Measurements from ENCODE around the gene WIPF2. TPM values are rescaled to one million over a fixed set of nuclear protein-coding genes. Genes with fewer than 3 reads are reported as not detected.

The WIPF2 gene
- total RNA-seq, 1 experiment from 2014 or later = 9.7 TPM

- DNase-seq (ENCODE audit: low spot score) = no peak
- in situ Hi-C loops (cut with HindIII; ENCODE audit: low sequenced_read_pairs) = loop anchor here (25.0 kb wide), 1 partner anchor 245 kb away; the partner anchor contains the start of genes MED24 and THRA
Measured at GRCh38 chr17:40307740-40308239, 88.7 kb downstream of the WIPF2 start.

- peak; percentile 93 for DNase-seq (ENCODE audit: low spot score)
- in situ Hi-C loops (cut with HindIII; ENCODE audit: low sequenced_read_pairs) = loop anchor here (25.0 kb wide), 1 partner anchor 247 kb away; the partner anchor contains the start of genes MED24 and THRA
Measured at GRCh38 chr17:40309031-40309948, 90.2 kb downstream of the WIPF2 start, which contains the start of gene RARA. RARA (plus strand) TSS chr17:40309180; CDS start chr17:40331219, 22,039 bp downstream.

GRCh38 chr17:40309949-40310510 is 90.9 kb downstream of the WIPF2 start:
- in situ Hi-C loops (cut with HindIII; ENCODE audit: low sequenced_read_pairs) = loop anchor here (25.0 kb wide), 1 partner anchor 248 kb away; the partner anchor contains the start of genes MED24 and THRA
- DNase-seq (ENCODE audit: low spot score) = peak; percentile 89

- DNase-seq (ENCODE audit: low spot score) = peak; percentile 94
- in situ Hi-C loops (cut with HindIII; ENCODE audit: low sequenced_read_pairs) = loop anchor here (25.0 kb wide), 1 partner anchor 249 kb away; the partner anchor contains the start of genes MED24 and THRA
Measured at GRCh38 chr17:40310882-40311391, 91.8 kb downstream of the WIPF2 start.

- in situ Hi-C loops (cut with HindIII; ENCODE audit: low sequenced_read_pairs) = loop anchor here (25.0 kb wide), 1 partner anchor 249 kb away; the partner anchor contains the start of genes MED24 and THRA
- DNase-seq (ENCODE audit: low spot score) = peak; percentile 59
Measured at GRCh38 chr17:40311575-40311974, 92.5 kb downstream of the WIPF2 start.

- in situ Hi-C loops (cut with HindIII; ENCODE audit: low sequenced_read_pairs) = loop anchor here (25.0 kb wide), 1 partner anchor 250 kb away; the partner anchor contains the start of genes MED24 and THRA
- peak; percentile 68 for DNase-seq (ENCODE audit: low spot score)
Measured at GRCh38 chr17:40312131-40312731, 93.1 kb downstream of the WIPF2 start.

- in situ Hi-C loops (cut with HindIII; ENCODE audit: low sequenced_read_pairs) = loop anchor here (25.0 kb wide), 1 partner anchor 251 kb away; the partner anchor contains the start of genes MED24 and THRA
- DNase-seq (ENCODE audit: low spot score) = no peak
Measured at GRCh38 chr17:40312893-40313667, 94.0 kb downstream of the WIPF2 start.

GRCh38 chr17:40313668-40314583 is 94.8 kb downstream of the WIPF2 start:
- in situ Hi-C loops (cut with HindIII; ENCODE audit: low sequenced_read_pairs) = loop anchor here (25.0 kb wide), 1 partner anchor 252 kb away; the partner anchor contains the start of genes MED24 and THRA
- DNase-seq (ENCODE audit: low spot score) = no peak

- in situ Hi-C loops (cut with HindIII; ENCODE audit: low sequenced_read_pairs) = loop anchor here (25.0 kb wide), 1 partner anchor 252 kb away; the partner anchor contains the start of genes MED24 and THRA
Measured at GRCh38 chr17:40314584-40314956, 95.5 kb downstream of the WIPF2 start.

GRCh38 chr17:40315206-40315605 is 96.1 kb downstream of the WIPF2 start:
- in situ Hi-C loops (cut with HindIII; ENCODE audit: low sequenced_read_pairs) = loop anchor here (25.0 kb wide), 1 partner anchor 253 kb away; the partner anchor contains the start of genes MED24 and THRA
- DNase-seq (ENCODE audit: low spot score) = no peak

More at GRCh38 chr17:40314584-40314956, 95.5 kb downstream of the WIPF2 start:
- DNase-seq (ENCODE audit: low spot score) = peak; percentile 57

GRCh38 chr17:40315678-40316570 is 96.8 kb downstream of the WIPF2 start:
- DNase-seq (ENCODE audit: low spot score) = no peak
- in situ Hi-C loops (cut with HindIII; ENCODE audit: low sequenced_read_pairs) = loop anchor here (25.0 kb wide), 1 partner anchor 254 kb away; the partner anchor contains the start of genes MED24 and THRA

- no peak for DNase-seq (ENCODE audit: low spot score)
- in situ Hi-C loops (cut with HindIII; ENCODE audit: low sequenced_read_pairs) = loop anchor here (25.0 kb wide), 1 partner anchor 254 kb away; the partner anchor contains the start of genes MED24 and THRA
Measured at GRCh38 chr17:40316571-40317344, 97.7 kb downstream of the WIPF2 start.

- DNase-seq (ENCODE audit: low spot score) = peak; percentile 67
- in situ Hi-C loops (cut with HindIII; ENCODE audit: low sequenced_read_pairs) = loop anchor here (25.0 kb wide), 1 partner anchor 255 kb away; the partner anchor contains the start of genes MED24 and THRA
Measured at GRCh38 chr17:40317345-40317873, 98.3 kb downstream of the WIPF2 start.
